Psoas muscle (tissue), 8 donors: ENCODE results near the gene MAMDC4. TPM values are rescaled to one million over a fixed set of nuclear protein-coding genes. Genes with fewer than 3 reads are reported as not detected.
A peak's percentile ranks its signal among the peaks of the same experiment; 100 is the strongest.

Experiments used
- ATAC-seq, 4 donors: fragments of 200-7000 bp; cut with Tn5 transposase; one replicate each; pipeline ENCODE4 v1.9.1; 2020; ENCODE audit warnings: moderate library complexity in 3 of 4, mild to moderate bottlenecking in 2 of 4
- DNase-seq, 2 donors: peaks; one replicate each; pipeline ENCODE4 v3.0.0-alpha.2; 2020
- H3K27ac ChIP-seq: fragments of 200-600 bp; one replicate; pipeline ENCODE4 v1.8.0; 2022
- H3K27me3 ChIP-seq, 3 donors: fragments of 200-600 bp in 1 of 3; one replicate each; pipeline versions ENCODE4 v1.6.1 to v1.8.0; 2013 to 2022; ENCODE audit warnings: low read length in 2 of 3, mild to moderate bottlenecking in 2 of 3, moderate library complexity in 1 of 3; ENCODE audit not compliant: insufficient read depth in 3 of 3
- H3K36me3 ChIP-seq, 2 donors: fragments of 200-600 bp in 1 of 2; one replicate each; pipeline versions ENCODE4 v1.6.1 to v1.8.0; 2013 to 2022; ENCODE audit warnings: low read depth in 1 of 2, mild to moderate bottlenecking in 1 of 2, moderate library complexity in 1 of 2; ENCODE audit not compliant: insufficient read depth in 1 of 2
- H3K4me1 ChIP-seq: fragments of 200-600 bp; one replicate; pipeline ENCODE4 v1.8.0; 2022
- H3K4me3 ChIP-seq: fragments of 200-600 bp; one replicate; pipeline ENCODE4 v1.8.0; 2022; ENCODE audit warnings: mild to moderate bottlenecking
- H3K9me3 ChIP-seq: fragments of 200-600 bp; one replicate; pipeline ENCODE4 v1.8.0; 2022
- CTCF ChIP-seq: fragments of 200-600 bp; IDR thresholded peaks from one replicate; pipeline ENCODE4 v1.8.0; 2022; ENCODE audit warnings: antibody characterized with exemption
- WGBS, 3 donors: extraction: QIAGEN DNeasy Blood & Tissue Kit; methylation state at CpG; one replicate each; pipeline versions ENCODE4 v1.1.6 to v1.1.7; 2013; 5-methylcytosine and 5-hydroxymethylcytosine counted together
- intact Hi-C, 2 donors: fragments of 100-400 bp; cut with DNase I; formaldehyde crosslinking; loops; one replicate each; pipeline versions ENCODE4 v1.11.0 to v1.14.2; 2022
- polyA plus RNA-seq, 3 donors: library from polyadenylated mRNA; stranded (reverse); fragments of 200-250 nt; gene quantifications; one replicate each; pipeline ENCODE4 v1.2.3, GENCODE V29; 2013
- total RNA-seq, 4 donors: library from RNA; stranded (reverse); fragmentation: NEBNext Ultra II Directional in 2 of 4; extraction: Animal tissue kit (Norgen Biotek cat#: 25700) in 2 of 4; gene quantifications; one replicate each; pipeline versions ENCODE4 v1.2.1 to v1.2.4, GENCODE V29; 2021 to 2023
- donor health status: healthy with polysubstance abuse.
- donor health status: DM: no; HTN: no; CAD: no; lungs with moderate emphysema.
- donor health status: Bipolar disorder and iron deficiency.
- donor health status: healthy.
- donor health status: DM: yes; HTN: yes; CAD: no.
- donor health status: DM: no; HTN: no; CAD: no.
- donor health status: DM: no; HTN: no; CAD: no.
- donor health status: DM: yes; HTN: yes; CAD: no.

Gene MAMDC4
- total and polyA plus RNA-seq, 7 donors: 1.7 to 7.9 (median 2.9) TPM

- intact Hi-C loops: no loop called here
- 51 to 68% (median 60%) methylated on average over 70 to 83 of the region's 83 CpGs for WGBS, 3 donors
- TF ChIP-seq CTCF: no peak
- Histone ChIP-seq H3K27ac (no peak overlapping the region), H3K4me3 (peak overlapping the region; percentile 46), H3K36me3 (peaks cover 0 to 44% of the 10 kb centered on the region in 2 donors), H3K4me1 (no peaks in the 10 kb centered on the region), H3K27me3 (no peaks in the 10 kb centered on the region), H3K9me3 (no peaks in the 10 kb centered on the region)
- no peak for DNase-seq
- ATAC-seq: peak in 1 of 4 donors; percentile 22
Observed at GRCh38 chr9:136820971-136821825, 30.9 kb upstream of the MAMDC4 start.

- Histone ChIP-seq H3K27ac (no peak overlapping the region), H3K4me1 (no peaks in the 10 kb centered on the region), H3K9me3 (no peaks in the 10 kb centered on the region), H3K36me3 (peaks cover 0 to 50% of the 10 kb centered on the region in 2 donors), H3K27me3 (no peaks in the 10 kb centered on the region), H3K4me3 (peak overlapping the region; percentile 46)
- DNase-seq (no peak), ATAC-seq (no peak)
- TF ChIP-seq CTCF: no peak
- intact Hi-C loops: no loop called here
- 81 to 85% (median 82%) methylated on average over 37 to 42 of the region's 42 CpGs for WGBS, 3 donors
Observed at GRCh38 chr9:136821826-136822544, 30.2 kb upstream of the MAMDC4 start.

- no peak for ATAC-seq
- DNase-seq: no peak
- 84 to 86% (median 86%) methylated on average over 30 of the region's 30 CpGs for WGBS, 3 donors
- Histone ChIP-seq H3K4me1 (no peaks in the 10 kb centered on the region), H3K27me3 (no peaks in the 10 kb centered on the region), H3K36me3 (peaks cover 0 to 55% of the 10 kb centered on the region in 2 donors), H3K27ac (no peak overlapping the region), H3K9me3 (no peaks in the 10 kb centered on the region), H3K4me3 (no peak overlapping the region)
- no peak for TF ChIP-seq CTCF
- intact Hi-C loops: no loop called here
Observed at GRCh38 chr9:136823136-136824046, 28.8 kb upstream of the MAMDC4 start.

GRCh38 chr9:136824496-136825225 lies 27.5 kb upstream of the MAMDC4 start:
- Histone ChIP-seq H3K36me3 (peaks cover 0 to 65% of the 10 kb centered on the region in 2 donors), H3K4me1 (no peaks in the 10 kb centered on the region), H3K27ac (no peak overlapping the region), H3K27me3 (no peaks in the 10 kb centered on the region), H3K4me3 (no peak overlapping the region), H3K9me3 (no peaks in the 10 kb centered on the region)
- intact Hi-C loops: no loop called here
- no peak for DNase-seq
- 81 to 84% (median 82%) methylated on average over 19 to 21 of the region's 21 CpGs for WGBS, 3 donors
- no peak for ATAC-seq
- TF ChIP-seq CTCF: no peak
